HepG2 (cell line): ENCODE data around the gene BRK1. TPM values are rescaled to one million over a fixed set of nuclear protein-coding genes. Genes with fewer than 3 reads are reported as not detected.
A peak's percentile ranks its signal among the peaks of the same experiment; 100 is the strongest.

Experiments used
- CHCHD3 ChIP-seq: sonication (generic); formaldehyde crosslinking; IDR thresholded peaks from 2 replicates; pipeline ENCODE4 v1.8.0; 2022; ENCODE audit warnings: mild to moderate bottlenecking, missing genetic modification reagents, moderate library complexity
- GLI4 ChIP-seq: sonication (generic); formaldehyde crosslinking; IDR thresholded peaks from 2 replicates; pipeline ENCODE4 v1.5.1; 2020; ENCODE audit warnings: missing genetic modification reagents, mild to moderate bottlenecking, moderate library complexity, borderline replicate concordance
- HNRNPL ChIP-seq: fragments of 200-400 bp; formaldehyde crosslinking; IDR thresholded peaks from 2 replicates; pipeline ENCODE4 v1.6.1; 2017; ENCODE audit warnings: mild to moderate bottlenecking, low read depth, low read length
- HOXA9 ChIP-seq: sonication (generic); formaldehyde crosslinking; IDR thresholded peaks from 2 replicates; pipeline ENCODE4 v1.8.1; 2022; ENCODE audit warnings: missing genetic modification reagents, mild to moderate bottlenecking, moderate library complexity, borderline replicate concordance
- ISL2 ChIP-seq: sonication (generic); formaldehyde crosslinking; IDR thresholded peaks from 2 replicates; pipeline ENCODE4 v1.5.0; 2020; ENCODE audit warnings: missing genetic modification reagents
- PHB2 ChIP-seq: fragments of 450-650 bp; IDR thresholded peaks from 2 replicates; pipeline ENCODE4 v1.6.1; 2018; ENCODE audit not compliant: partially characterized antibody
- RORA ChIP-seq: sonication (generic); formaldehyde crosslinking; IDR thresholded peaks from 2 replicates; pipeline ENCODE4 v1.5.0; 2020; ENCODE audit warnings: mild to moderate bottlenecking, missing genetic modification reagents, moderate library complexity
- SIX1 ChIP-seq: sonication (generic); formaldehyde crosslinking; IDR thresholded peaks from 2 replicates; pipeline ENCODE4 v1.4.0; 2020; ENCODE audit warnings: missing genetic modification reagents, borderline replicate concordance
- TBX2 ChIP-seq: sonication (generic); formaldehyde crosslinking; IDR thresholded peaks from 2 replicates; pipeline ENCODE4 v1.5.0; 2020; ENCODE audit warnings: missing genetic modification reagents, mild to moderate bottlenecking, borderline replicate concordance
- THYN1 ChIP-seq: sonication (generic); formaldehyde crosslinking; IDR thresholded peaks from 2 replicates; pipeline ENCODE4 v1.8.1; 2023; ENCODE audit warnings: low read depth, mild to moderate bottlenecking, moderate library complexity, missing genetic modification reagents, borderline replicate concordance
- TSC22D2 ChIP-seq: sonication (generic); formaldehyde crosslinking; IDR thresholded peaks from 2 replicates; pipeline ENCODE4 v1.5.1; 2020; ENCODE audit warnings: missing genetic modification reagents, mild to moderate bottlenecking, borderline replicate concordance
- ZNF12 ChIP-seq: sonication (generic); formaldehyde crosslinking; IDR thresholded peaks from 2 replicates; pipeline ENCODE4 v1.5.0; 2020; ENCODE audit warnings: missing genetic modification reagents
- ZNF430 ChIP-seq: sonication (generic); formaldehyde crosslinking; IDR thresholded peaks from 2 replicates; pipeline ENCODE4 v1.9.0; 2021; ENCODE audit warnings: mild to moderate bottlenecking, missing genetic modification reagents
- ZSCAN21 ChIP-seq: sonication (generic); formaldehyde crosslinking; IDR thresholded peaks from 2 replicates; pipeline ENCODE4 v1.8.0; 2022; ENCODE audit warnings: mild to moderate bottlenecking, missing genetic modification reagents, moderate library complexity, borderline replicate concordance
- ZSCAN25 ChIP-seq: sonication (generic); formaldehyde crosslinking; IDR thresholded peaks from 2 replicates; pipeline ENCODE4 v1.8.0; 2022; ENCODE audit warnings: mild to moderate bottlenecking, missing genetic modification reagents
- polyA plus RNA-seq, 8 experiments: library from polyadenylated mRNA; depleted of rRNA in 3 of 8; stranded (reverse) in 7 of 8; unstranded in 1 of 8; fragments of >200 nt; fragmentation: Illumina TruSeq in 4 of 8; extraction: Trizol in 4 of 8; gene quantifications; 2 replicates each; pipeline versions ENCODE4 v1.2.1 to v1.2.3, GENCODE V29; 2011 to 2016; ENCODE audit warnings: low read depth in 4 of 8, missing spikeins in 1 of 8, mixed read lengths in 1 of 8; ENCODE audit not compliant: insufficient read depth in 1 of 8
- total RNA-seq, 5 experiments: library from RNA; depleted of rRNA; stranded (reverse); fragments of >200 nt; fragmentation: Illumina TruSeq; extraction: Trizol; gene quantifications; 2 replicates each; pipeline ENCODE4 v1.2.3, GENCODE V29; 2016; ENCODE audit warnings: low read depth in 1 of 5
- TF ChIP-seq, protein P1 (sequence below): sonication (generic); formaldehyde crosslinking; IDR thresholded peaks from 2 replicates; pipeline ENCODE4 v1.8.0; 2022; ENCODE audit warnings: mild to moderate bottlenecking, missing genetic modification reagents; ENCODE audit not compliant: insufficient replicate concordance
- TF ChIP-seq, protein P2 (sequence below): sonication (generic); formaldehyde crosslinking; IDR thresholded peaks from 2 replicates; pipeline ENCODE4 v1.4.0; 2020; ENCODE audit warnings: mild to moderate bottlenecking, missing genetic modification reagents
- TF ChIP-seq, protein P3 (sequence below): sonication (generic); formaldehyde crosslinking; IDR thresholded peaks from 2 replicates; pipeline ENCODE4 v1.5.0; 2020; ENCODE audit warnings: mild to moderate bottlenecking, missing genetic modification reagents, moderate library complexity
- TF ChIP-seq, protein P4 (sequence below): sonication (generic); formaldehyde crosslinking; IDR thresholded peaks from 2 replicates; pipeline ENCODE4 v1.4.0; 2020; ENCODE audit warnings: missing genetic modification reagents, borderline replicate concordance
- TF ChIP-seq, protein P5 (sequence below): sonication (generic); formaldehyde crosslinking; IDR thresholded peaks from 2 replicates; pipeline ENCODE4 v1.5.0; 2020; ENCODE audit warnings: mild to moderate bottlenecking, missing genetic modification reagents, borderline replicate concordance

The BRK1 gene
- total and polyA plus RNA-seq, 2 of the 13 experiments (the other 11 are each of a cell fraction or from before 2014, with no cell fraction given), result 118 to 155 TPM

GRCh38 chr3:10115326-10116137, at the start of gene BRK1 (continued):
- TF ChIP-seq, protein P1, sequence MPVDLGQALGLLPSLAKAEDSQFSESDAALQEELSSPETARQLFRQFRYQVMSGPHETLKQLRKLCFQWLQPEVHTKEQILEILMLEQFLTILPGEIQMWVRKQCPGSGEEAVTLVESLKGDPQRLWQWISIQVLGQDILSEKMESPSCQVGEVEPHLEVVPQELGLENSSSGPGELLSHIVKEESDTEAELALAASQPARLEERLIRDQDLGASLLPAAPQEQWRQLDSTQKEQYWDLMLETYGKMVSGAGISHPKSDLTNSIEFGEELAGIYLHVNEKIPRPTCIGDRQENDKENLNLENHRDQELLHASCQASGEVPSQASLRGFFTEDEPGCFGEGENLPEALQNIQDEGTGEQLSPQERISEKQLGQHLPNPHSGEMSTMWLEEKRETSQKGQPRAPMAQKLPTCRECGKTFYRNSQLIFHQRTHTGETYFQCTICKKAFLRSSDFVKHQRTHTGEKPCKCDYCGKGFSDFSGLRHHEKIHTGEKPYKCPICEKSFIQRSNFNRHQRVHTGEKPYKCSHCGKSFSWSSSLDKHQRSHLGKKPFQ (CRISPR knock-in tag), result no peak
- TF ChIP-seq, protein P2, sequence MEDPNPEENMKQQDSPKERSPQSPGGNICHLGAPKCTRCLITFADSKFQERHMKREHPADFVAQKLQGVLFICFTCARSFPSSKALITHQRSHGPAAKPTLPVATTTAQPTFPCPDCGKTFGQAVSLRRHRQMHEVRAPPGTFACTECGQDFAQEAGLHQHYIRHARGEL (CRISPR knock-in tag), result no peak
- no peak for TF ChIP-seq ZNF12
- no peak for TF ChIP-seq THYN1 (CRISPR knock-in tag)
- TF ChIP-seq TSC22D2 (CRISPR knock-in tag), result 0 out of 2 replicates have a peak, but pooled peaks have one; percentile 51
- no peak for TF ChIP-seq GLI4 (CRISPR knock-in tag)
- TF ChIP-seq CHCHD3 (CRISPR knock-in tag), result no peak
- 0 out of 2 replicates have a peak, but pooled peaks have one; percentile 38 for TF ChIP-seq HNRNPL
- TF ChIP-seq HOXA9, result no peak
- TF ChIP-seq, protein P3, sequence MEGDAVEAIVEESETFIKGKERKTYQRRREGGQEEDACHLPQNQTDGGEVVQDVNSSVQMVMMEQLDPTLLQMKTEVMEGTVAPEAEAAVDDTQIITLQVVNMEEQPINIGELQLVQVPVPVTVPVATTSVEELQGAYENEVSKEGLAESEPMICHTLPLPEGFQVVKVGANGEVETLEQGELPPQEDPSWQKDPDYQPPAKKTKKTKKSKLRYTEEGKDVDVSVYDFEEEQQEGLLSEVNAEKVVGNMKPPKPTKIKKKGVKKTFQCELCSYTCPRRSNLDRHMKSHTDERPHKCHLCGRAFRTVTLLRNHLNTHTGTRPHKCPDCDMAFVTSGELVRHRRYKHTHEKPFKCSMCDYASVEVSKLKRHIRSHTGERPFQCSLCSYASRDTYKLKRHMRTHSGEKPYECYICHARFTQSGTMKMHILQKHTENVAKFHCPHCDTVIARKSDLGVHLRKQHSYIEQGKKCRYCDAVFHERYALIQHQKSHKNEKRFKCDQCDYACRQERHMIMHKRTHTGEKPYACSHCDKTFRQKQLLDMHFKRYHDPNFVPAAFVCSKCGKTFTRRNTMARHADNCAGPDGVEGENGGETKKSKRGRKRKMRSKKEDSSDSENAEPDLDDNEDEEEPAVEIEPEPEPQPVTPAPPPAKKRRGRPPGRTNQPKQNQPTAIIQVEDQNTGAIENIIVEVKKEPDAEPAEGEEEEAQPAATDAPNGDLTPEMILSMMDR, result no peak
- TF ChIP-seq ZSCAN25 (CRISPR knock-in tag), result no peak
- TF ChIP-seq ISL2 (CRISPR knock-in tag), result peak; percentile 57; the same call in 1 of the 2 replicates
- TF ChIP-seq PHB2, result no peak
- TF ChIP-seq, protein P4, sequence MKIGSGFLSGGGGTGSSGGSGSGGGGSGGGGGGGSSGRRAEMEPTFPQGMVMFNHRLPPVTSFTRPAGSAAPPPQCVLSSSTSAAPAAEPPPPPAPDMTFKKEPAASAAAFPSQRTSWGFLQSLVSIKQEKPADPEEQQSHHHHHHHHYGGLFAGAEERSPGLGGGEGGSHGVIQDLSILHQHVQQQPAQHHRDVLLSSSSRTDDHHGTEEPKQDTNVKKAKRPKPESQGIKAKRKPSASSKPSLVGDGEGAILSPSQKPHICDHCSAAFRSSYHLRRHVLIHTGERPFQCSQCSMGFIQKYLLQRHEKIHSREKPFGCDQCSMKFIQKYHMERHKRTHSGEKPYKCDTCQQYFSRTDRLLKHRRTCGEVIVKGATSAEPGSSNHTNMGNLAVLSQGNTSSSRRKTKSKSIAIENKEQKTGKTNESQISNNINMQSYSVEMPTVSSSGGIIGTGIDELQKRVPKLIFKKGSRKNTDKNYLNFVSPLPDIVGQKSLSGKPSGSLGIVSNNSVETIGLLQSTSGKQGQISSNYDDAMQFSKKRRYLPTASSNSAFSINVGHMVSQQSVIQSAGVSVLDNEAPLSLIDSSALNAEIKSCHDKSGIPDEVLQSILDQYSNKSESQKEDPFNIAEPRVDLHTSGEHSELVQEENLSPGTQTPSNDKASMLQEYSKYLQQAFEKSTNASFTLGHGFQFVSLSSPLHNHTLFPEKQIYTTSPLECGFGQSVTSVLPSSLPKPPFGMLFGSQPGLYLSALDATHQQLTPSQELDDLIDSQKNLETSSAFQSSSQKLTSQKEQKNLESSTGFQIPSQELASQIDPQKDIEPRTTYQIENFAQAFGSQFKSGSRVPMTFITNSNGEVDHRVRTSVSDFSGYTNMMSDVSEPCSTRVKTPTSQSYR (CRISPR knock-in tag), result 0 out of 2 replicates have a peak, but pooled peaks have one; percentile 27
- peak; percentile 76; the same call in 1 of the 2 replicates for TF ChIP-seq ZNF430 (CRISPR knock-in tag)
- TF ChIP-seq SIX1 (CRISPR knock-in tag), result no peak
- TF ChIP-seq TBX2 (CRISPR knock-in tag), result peak; percentile 71
- TF ChIP-seq, protein P5, sequence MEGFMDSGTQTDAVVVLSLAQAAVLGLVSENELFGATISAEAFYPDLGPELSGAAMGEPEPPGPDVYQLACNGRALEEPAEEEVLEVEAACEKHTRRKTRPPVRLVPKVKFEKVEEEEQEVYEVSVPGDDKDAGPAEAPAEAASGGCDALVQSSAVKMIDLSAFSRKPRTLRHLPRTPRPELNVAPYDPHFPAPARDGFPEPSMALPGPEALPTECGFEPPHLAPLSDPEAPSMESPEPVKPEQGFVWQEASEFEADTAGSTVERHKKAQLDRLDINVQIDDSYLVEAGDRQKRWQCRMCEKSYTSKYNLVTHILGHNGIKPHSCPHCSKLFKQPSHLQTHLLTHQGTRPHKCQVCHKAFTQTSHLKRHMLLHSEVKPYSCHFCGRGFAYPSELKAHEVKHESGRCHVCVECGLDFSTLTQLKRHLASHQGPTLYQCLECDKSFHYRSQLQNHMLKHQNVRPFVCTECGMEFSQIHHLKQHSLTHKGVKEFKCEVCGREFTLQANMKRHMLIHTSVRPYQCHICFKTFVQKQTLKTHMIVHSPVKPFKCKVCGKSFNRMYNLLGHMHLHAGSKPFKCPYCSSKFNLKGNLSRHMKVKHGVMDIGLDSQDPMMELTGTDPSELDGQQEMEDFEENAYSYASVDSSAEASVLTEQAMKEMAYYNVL (CRISPR knock-in tag), result no peak
- TF ChIP-seq ZSCAN21 (CRISPR knock-in tag), result peak; percentile 6; the same call in 1 of the 2 replicates
- no peak for TF ChIP-seq RORA (CRISPR knock-in tag)
